ENCODE data around the gene ESPN.

The ESPN gene

GRCh38 chr1:6464514-6464836, 39.9 kb downstream of the ESPN start:
- no peak overlapping the region for H3K4me3 ChIP-seq (ENCODE audit: low read depth, low read length)
- ChIA-PET POLR2A (no interaction called here), CTCF (interaction anchor here (0.7 to 17.8 kb wide), 6 partner anchors 8 to 26 kb away, joined by 3 to 236 read pairs (median 10); partner anchors contain the start of gene PLEKHG5)
- no peak for TF ChIP-seq CTCF (IDR thresholded peaks at IDR 0.05; ENCODE audit: insufficient read depth, low read length, missing control alignments)
- DNase-seq (ENCODE audit: low read depth, low spot score): no peak

- ChIA-PET POLR2A (no interaction called here), CTCF (interaction anchor here (0.7 to 17.8 kb wide), 4 partner anchors 7 to 23 kb away, joined by 3 to 236 read pairs (median 18); partner anchors contain the start of gene PLEKHG5)
- H3K4me3 ChIP-seq (ENCODE audit: low read depth, low read length): no peak overlapping the region
- no peak for DNase-seq (ENCODE audit: low read depth, low spot score)
- no peak for TF ChIP-seq CTCF (IDR thresholded peaks at IDR 0.05; ENCODE audit: insufficient read depth, low read length, missing control alignments)
Observed at GRCh38 chr1:6464915-6465314, 40.3 kb downstream of the ESPN start.

- TF ChIP-seq CTCF (IDR thresholded peaks at IDR 0.05; ENCODE audit: insufficient read depth, low read length, missing control alignments): no peak
- ChIA-PET POLR2A (no interaction called here), CTCF (interaction anchor here (3.4 to 17.8 kb wide), 2 partner anchors 11 to 22 kb away, joined by 25 to 236 read pairs; partner anchors contain the start of gene PLEKHG5)
- no peak overlapping the region for H3K4me3 ChIP-seq (ENCODE audit: low read depth, low read length)
- no peak for DNase-seq (ENCODE audit: low read depth, low spot score)
Observed at GRCh38 chr1:6465461-6466005, 41.0 kb downstream of the ESPN start.

GRCh38 chr1:6466023-6466422, 41.4 kb downstream of the ESPN start, which contains the start of gene TNFRSF25:
TNFRSF25 (minus strand) TSS chr1:6466173; CDS start chr1:6466107, 66 bp downstream.
- H3K4me3 ChIP-seq (ENCODE audit: low read depth, low read length): no peak within 1 kb of the TSS
- no peak for TF ChIP-seq CTCF (IDR thresholded peaks at IDR 0.05; ENCODE audit: insufficient read depth, low read length, missing control alignments)
- ChIA-PET CTCF (interaction anchor here (1.3 to 17.8 kb wide), 3 partner anchors 11 to 28 kb away, joined by 4 to 236 read pairs (median 25); partner anchors contain the start of gene PLEKHG5), POLR2A (no interaction called here)
- DNase-seq (ENCODE audit: low read depth, low spot score): no peak

GRCh38 chr1:6466751-6467150, 42.2 kb downstream of the ESPN start:
- DNase-seq (ENCODE audit: low read depth, low spot score): no peak
- ChIA-PET CTCF (interaction anchor here (1.3 to 17.8 kb wide), 4 partner anchors 10 to 29 kb away, joined by 4 to 236 read pairs (median 15); partner anchors contain the start of gene PLEKHG5), POLR2A (no interaction called here)
- TF ChIP-seq CTCF (IDR thresholded peaks at IDR 0.05; ENCODE audit: insufficient read depth, low read length, missing control alignments): no peak
- H3K4me3 ChIP-seq (ENCODE audit: low read depth, low read length): no peak overlapping the region

- TF ChIP-seq CTCF (IDR thresholded peaks at IDR 0.05; ENCODE audit: insufficient read depth, low read length, missing control alignments): no peak
- CTCF ChIA-PET: interaction anchor here (1.3 to 17.8 kb wide), 5 partner anchors 10 to 88 kb away, joined by 4 to 236 read pairs (median 7); partner anchors contain the start of genes NOL9, PLEKHG5 and TAS1R1
- POLR2A ChIA-PET: interaction anchor here (0.5 kb wide), 1 partner anchor 10 kb away, joined by 3 read pairs; no protein-coding TSS in a partner anchor
- H3K4me3 ChIP-seq (ENCODE audit: low read depth, low read length): no peak overlapping the region
- no peak for DNase-seq (ENCODE audit: low read depth, low spot score)
Observed at GRCh38 chr1:6467224-6467623, 42.6 kb downstream of the ESPN start.
